GM10266 (cell line): ENCODE results near the gene KCNH8.
A peak's percentile ranks its signal among the peaks of the same experiment; 100 is the strongest.

Experiments
- DNase-seq: peaks from one replicate; pipeline ENCODE4 v3.0.0; 2012; ENCODE audit errors: extremely low spot score
- TF ChIP-seq, protein P1 (sequence below): IDR thresholded peaks from 2 replicates; pipeline ENCODE4 v1.5.1; 2012; ENCODE audit warnings: mild to moderate bottlenecking, low read depth; ENCODE audit not compliant: control insufficient read depth, insufficient read depth; ENCODE audit errors: missing control alignments

The KCNH8 gene

DNA sequence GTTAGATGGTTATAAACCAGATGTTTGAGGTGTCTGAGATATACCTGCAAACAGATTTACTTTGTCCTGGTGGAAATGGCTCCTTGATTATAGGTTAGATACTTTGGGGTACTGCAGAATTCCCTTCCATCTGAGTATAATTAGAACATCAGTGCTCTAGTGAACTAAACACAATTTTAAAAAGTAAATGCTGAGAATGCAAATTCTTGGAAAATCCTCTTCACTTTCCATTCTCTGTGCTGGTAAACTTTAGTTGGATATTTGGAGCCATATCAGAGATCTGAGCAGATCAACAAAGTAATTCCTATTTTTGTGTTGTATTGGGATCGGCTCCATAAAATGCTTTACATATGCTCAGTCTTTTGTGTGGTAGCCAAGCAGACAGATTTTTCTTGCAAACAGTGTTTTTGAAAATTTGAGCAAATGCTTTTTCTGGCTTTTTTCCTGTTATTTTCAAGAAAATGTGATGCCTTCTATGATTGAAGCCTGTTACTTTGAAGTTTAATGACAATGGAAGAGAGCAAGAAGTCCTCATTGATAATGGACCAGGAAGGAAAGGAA, 37.9 kb upstream of the KCNH8 start:
- TF ChIP-seq, protein P1, sequence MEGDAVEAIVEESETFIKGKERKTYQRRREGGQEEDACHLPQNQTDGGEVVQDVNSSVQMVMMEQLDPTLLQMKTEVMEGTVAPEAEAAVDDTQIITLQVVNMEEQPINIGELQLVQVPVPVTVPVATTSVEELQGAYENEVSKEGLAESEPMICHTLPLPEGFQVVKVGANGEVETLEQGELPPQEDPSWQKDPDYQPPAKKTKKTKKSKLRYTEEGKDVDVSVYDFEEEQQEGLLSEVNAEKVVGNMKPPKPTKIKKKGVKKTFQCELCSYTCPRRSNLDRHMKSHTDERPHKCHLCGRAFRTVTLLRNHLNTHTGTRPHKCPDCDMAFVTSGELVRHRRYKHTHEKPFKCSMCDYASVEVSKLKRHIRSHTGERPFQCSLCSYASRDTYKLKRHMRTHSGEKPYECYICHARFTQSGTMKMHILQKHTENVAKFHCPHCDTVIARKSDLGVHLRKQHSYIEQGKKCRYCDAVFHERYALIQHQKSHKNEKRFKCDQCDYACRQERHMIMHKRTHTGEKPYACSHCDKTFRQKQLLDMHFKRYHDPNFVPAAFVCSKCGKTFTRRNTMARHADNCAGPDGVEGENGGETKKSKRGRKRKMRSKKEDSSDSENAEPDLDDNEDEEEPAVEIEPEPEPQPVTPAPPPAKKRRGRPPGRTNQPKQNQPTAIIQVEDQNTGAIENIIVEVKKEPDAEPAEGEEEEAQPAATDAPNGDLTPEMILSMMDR = no peak
- no peak for DNase-seq

DNA sequence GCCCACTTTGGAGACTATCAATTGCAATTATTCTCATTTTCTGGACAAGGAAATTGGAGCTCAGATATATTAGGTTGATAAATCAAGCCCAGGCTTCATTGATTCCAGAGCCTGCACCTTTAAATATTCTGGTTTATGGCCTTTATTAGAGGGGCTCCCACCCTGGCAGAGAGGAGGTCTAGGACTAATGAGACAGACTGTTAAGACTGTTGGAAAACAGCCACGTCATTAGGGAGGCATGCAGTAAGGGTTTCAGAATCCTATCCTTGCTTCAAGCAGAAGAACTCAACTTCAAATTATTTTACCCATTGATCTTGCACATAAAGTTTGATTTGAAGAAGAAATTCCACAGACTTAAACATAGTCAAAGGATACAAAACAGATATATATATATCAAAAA, 33.8 kb upstream of the KCNH8 start:
- DNase-seq = no peak
- TF ChIP-seq, protein P1 = no peak

DNA sequence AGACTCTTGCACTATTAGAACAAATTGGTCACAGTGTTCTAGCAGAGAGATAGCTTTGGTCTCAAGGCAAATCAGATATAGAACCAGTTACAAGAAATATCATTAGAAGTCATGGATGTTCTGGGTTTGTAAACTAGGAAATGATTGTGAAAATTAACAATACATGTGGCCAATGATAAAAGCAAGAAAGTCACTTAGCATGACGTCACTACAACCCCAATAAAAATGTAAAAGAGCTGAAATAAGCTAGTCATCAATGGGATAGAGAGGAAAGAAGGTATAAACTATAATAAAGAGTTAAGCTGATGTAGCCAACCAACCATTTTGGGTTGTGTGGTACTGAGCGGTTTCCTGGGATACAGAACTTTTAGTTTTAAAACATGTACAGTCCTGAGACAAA, 32.1 kb upstream of the KCNH8 start:
- no peak for DNase-seq
- TF ChIP-seq, protein P1 = no peak

DNA sequence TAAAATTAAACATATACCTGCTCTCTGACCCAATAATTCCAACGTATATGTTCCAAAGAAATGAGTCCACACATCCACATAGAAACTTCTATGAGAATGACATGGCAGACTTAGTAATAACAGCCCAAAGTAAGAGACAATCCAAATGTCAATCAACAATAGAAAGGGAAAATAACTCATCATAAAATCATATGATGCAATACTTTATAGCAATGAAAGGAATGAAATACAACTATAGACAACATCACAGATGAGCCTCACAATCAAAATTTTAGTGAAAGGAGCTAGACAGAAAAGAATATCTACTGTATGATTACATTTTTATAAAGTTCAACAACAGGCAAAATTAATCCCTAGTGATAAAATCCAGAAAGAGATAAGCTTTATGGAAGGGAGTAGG, 23.6 kb upstream of the KCNH8 start:
- TF ChIP-seq, protein P1 = no peak
- no peak for DNase-seq

DNA sequence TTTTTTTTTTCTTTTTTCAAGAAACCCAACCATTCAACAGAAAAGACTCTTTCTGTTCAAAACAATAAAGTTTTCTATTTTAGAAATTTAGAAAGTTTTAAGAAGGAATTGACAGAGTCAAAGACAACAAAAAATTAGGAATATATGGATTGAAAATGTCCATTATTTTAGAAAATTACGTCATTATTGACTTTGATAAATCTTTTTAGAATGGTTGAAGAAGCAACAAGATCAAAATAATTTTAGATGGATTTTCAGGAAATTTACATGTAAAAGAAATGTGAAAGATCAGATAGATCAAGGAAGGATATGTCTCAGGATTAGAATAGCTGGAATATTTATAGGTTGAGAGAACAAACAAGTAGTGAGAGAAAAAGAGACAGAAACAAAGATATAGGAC, 8.4 kb upstream of the KCNH8 start:
- DNase-seq = no peak
- TF ChIP-seq, protein P1 = no peak

DNA sequence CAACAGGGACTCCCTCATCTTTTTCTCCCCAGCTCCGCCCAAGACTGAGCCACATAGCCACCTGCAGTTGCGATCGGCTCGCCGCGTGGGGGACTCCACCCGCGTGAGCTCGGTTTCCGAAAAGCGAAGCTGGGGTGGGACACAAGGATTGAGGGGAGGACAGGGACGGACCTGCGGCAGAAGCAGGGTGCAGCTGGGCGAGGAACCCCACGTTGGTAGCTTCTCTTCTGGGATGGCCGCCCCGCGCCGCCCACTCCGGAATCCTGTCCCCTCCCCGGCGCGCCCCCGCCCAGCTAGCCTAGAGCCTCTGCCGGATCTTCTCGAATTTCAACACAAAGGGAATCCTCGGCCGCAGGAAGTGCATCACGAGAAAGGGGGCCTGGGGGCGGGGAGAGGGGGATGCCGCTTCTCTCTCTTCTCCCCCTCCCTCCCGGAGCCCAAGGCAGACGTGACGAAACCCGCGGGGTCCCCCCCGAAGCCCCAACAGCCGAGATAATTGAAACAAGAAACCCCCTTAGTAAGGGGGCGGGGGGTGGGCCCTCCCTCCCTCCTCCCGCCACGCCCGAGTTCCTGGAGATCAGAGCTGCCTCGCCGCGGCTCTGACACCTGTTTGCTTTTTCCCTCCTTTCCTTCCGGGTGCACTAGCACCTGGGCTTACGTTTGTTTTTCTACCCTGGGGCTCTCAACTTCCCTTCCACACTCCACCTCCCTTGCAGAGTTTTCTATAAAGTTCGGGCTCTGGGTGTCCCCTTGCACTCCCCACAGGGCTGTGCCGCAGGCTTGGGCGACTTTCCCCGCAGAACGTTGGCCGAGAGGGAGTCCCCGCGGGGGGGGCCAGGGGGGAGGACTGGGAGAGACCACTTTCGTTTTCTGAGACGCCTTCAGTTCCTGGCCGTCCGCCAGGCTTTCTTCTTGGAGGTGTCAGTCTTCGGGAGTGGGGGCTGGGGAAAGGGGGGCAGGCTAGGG, 1.3 kb upstream of the KCNH8 start:
- TF ChIP-seq, protein P1 = peak; percentile 46
- peak; percentile 74 for DNase-seq

DNA sequence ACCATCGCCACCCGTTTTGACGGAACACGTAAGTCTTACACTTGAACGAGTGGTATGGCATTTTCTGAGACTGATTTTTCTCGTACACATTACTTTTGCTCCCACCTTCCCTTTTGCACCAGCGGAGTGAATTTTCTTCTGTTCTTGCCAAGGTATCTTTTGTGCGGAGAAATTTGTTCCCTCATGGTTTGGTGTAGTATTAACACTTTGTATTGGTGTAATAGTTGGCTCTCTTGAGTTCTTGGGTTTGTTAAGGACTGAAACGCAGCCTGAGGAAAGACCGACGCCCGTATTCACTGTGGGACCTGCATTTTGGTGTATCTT, 420 bp downstream of the KCNH8 start:
- DNase-seq = peak; percentile 6
- TF ChIP-seq, protein P1 = no peak
